TTC549 (cell line): Measurements from ENCODE around the gene DPH7.
"Not testable (repeated sequence)": the region's sequence is repeated elsewhere in the genome, so short reads cannot be mapped to it uniquely, and the experiment has no call there.

Experiments
- FAIRE-seq: peaks from 2 replicates; lab custom pipeline; 2012; peaks lifted over from hg19 to GRCh38; lab: Jason Lieb, UNC

The DPH7 gene

GRCh38 chr9:137580209-137580953 is 1.7 kb upstream of the DPH7 start:
- FAIRE-seq, result no peak

DNA sequence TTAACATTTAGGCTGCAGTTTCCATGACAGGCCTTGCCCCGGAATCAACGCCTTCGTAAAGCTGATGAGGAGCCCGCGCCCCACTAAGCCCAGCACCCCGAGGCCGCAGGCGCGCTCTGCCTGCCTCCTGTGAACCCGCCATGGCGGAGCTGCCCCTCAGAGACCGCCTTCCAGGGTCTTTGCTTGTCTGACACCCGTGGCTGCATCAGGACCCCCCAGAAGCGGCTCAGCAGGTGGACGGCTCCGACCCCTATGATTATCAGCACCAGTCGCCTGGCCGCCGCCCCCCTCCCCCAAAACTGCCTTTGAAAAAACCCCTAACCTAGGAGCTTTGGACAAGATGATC is 507 bp upstream of the DPH7 start:
- no peak for FAIRE-seq

DNA sequence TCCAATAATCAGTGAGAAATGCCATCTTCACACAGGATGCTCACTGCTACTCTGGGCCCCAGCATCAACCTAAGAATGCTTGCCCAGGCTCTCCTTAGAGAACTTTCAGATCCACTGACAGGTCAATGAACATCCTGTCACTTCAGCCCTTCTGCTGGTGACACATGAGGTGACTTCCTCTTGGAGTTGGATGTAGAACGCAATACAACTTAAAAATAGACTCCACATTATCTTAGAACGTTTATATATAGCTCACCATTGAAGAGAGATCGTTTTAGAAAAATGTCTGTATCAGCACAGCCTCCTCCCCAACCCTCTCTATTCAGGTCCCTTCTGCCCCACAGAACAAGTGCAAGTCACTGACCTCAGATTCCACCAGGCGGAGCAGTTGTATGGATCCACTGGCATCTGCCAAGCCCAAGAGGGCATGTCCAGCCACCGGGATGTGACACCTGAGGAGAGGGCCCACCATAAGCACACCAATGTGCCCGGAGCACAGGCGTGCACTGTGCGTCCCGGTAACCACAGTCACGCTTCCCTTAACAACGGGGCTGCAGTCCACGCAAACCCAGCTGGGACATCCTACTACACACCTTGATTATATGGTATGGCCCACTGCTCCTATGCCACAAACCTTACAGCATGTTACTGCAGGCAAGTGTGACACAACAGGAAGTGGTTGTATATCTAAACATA is 2.9 kb downstream of the DPH7 start:
- FAIRE-seq, result no peak

- no peak for FAIRE-seq
Measured at GRCh38 chr9:137575364-137575715, 3.4 kb downstream of the DPH7 start.

- FAIRE-seq, result no peak
Measured at GRCh38 chr9:137574192-137574591, 4.5 kb downstream of the DPH7 start.

- FAIRE-seq, result no peak
Measured at GRCh38 chr9:137570566-137570965, 8.2 kb downstream of the DPH7 start.

DNA sequence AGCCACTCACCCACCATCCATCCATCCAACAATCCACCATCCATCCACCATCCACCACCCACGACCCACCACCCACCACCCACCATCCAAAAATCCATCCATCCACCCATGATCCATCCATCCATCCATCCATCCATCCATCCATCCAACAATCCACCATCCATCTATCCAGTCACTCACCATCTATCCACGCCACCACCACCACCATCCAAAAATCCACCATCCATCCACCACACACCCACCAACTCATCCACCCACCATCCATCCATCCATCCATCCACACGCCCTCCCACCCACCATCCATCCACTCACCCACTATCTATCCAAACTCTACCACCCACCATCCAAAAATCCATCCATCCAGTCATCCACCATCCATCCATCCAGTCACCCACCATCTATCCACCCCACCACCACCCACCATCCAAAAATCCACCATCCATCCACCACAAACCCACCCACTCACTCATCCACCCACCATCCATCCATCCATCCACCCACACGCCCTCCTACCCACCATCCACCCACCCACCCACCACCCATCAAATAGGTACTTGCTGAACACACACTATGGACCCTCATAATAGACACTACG is 9.0 kb downstream of the DPH7 start:
- FAIRE-seq, result no peak

DNA sequence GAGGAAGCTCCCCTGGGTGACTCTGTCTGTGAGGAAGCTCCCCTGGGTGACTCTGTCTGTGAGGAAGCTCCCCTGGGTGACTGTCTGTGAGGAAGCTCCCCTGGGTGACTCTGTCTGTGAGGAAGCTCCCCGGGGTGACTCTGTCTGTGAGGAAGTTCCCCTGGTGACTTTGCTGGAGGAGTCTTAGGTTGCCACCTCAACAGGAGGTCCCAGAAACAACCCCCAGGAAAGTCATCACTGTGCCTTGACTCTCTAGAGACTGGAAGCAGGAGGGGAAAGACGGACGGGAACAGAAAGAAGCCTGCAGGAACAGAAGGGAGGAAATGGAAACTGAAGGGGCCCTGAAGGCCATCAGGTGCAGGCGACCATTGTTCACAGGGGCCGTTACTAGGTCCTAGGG is 10.3 kb downstream of the DPH7 start:
- FAIRE-seq, result not testable (repeated sequence)

DNA sequence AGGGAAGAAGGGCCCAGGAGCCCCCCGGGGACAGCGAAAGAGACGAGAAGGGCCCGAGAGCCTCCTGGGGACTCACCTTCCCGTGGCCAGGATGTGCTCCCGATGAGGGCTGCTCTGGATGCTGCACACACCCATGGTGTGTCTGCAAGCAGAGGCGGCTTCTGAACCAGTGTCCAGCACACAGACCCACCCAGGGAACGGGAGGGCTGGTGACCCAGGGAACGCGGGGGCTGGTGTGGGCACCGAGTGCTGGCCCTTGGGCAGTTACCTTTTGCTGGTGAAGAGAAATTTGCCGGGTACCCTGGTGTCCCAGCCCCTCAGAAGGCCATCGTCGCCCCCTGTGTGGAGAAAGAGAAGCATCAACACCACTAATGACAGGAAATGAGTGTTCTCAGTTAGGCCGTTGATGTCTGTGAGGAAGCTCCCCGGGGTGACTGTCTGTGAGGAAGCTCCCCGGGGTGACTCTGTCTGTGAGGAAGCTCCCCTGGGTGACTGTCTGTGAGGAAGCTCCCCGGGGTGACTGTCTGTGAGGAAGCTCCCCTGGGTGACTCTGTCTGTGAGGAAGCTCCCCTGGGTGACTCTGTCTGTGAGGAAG is 13.8 kb downstream of the DPH7 start:
- FAIRE-seq, result no peak

GRCh38 chr9:137564134-137564533 is 14.6 kb downstream of the DPH7 start:
- FAIRE-seq, result no peak

- FAIRE-seq, result no peak
Measured at GRCh38 chr9:137558127-137558526, 20.6 kb downstream of the DPH7 start.

GRCh38 chr9:137556069-137556838 is 22.5 kb downstream of the DPH7 start:
- FAIRE-seq, result no peak

DNA sequence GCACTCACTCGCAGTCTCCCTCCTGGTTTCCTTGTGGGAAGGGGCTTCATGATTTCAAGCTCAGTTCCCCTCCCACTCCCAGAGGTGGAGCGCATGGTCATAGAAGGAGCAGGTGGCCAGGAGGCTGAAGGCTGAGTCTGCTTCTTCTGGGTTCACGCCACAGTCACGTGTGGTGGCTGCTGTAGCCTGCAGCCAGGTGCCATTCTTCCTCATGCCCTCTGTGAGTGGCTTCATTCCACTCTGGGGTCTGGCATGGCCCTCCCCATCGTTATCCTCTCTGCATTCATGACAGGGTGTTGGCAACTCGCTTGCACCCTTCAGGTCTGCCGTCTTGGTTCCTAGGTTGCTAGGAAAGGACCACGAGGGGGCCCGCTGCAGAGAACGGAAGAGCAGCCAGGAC is 23.5 kb downstream of the DPH7 start:
- no peak for FAIRE-seq

- no peak for FAIRE-seq
Measured at GRCh38 chr9:137554349-137554748, 24.4 kb downstream of the DPH7 start.

GRCh38 chr9:137553654-137554053 is 25.1 kb downstream of the DPH7 start:
- not testable (repeated sequence) for FAIRE-seq

DNA sequence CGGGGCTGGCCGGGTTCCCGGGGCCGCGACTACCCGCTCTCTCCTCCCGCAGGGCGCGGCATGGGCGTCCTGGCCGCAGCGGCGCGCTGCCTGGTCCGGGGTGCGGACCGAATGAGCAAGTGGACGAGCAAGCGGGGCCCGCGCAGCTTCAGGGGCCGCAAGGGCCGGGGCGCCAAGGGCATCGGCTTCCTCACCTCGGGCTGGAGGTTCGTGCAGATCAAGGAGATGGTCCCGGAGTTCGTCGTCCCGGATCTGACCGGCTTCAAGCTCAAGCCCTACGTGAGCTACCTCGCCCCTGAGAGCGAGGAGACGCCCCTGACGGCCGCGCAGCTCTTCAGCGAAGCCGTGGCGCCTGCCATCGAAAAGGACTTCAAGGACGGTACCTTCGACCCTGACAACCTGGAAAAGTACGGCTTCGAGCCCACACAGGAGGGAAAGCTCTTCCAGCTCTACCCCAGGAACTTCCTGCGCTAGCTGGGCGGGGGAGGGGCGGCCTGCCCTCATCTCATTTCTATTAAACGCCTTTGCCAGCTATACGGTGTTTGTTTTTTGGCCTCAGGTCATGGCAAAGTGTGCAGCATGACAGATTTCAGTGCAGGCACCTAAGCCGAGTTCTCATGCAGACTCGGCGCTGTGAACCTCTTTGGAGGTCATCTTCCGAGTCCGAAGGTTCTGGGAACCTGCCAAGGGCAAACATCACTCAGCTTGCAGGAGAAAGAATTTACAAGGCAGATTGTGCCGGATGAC is 26.5 kb downstream of the DPH7 start:
- FAIRE-seq, result no peak

- FAIRE-seq, result no peak
Measured at GRCh38 chr9:137551264-137552021, 27.3 kb downstream of the DPH7 start, which contains the start of gene MRPL41. TSS of gene MRPL41 (plus strand) at chr9:137551879. CDS start at chr9:137552082, 203 bp downstream.

DNA sequence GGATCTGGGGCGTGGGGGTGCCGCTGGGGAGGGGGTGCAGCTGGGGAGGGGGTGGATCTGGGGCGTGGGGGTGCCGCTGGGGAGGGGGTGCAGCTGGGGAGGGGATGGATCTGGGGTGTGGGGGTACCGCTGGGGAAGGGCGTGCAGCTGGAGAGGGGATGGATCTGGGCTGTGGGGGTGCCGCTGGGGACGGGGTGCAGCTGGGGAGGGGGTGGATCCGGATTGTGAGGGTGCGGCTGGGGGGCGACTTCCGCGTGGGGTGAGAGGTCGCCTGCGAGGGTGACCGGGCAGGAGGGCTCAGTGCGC is 27.8 kb downstream of the DPH7 start:
- not testable (repeated sequence) for FAIRE-seq

DNA sequence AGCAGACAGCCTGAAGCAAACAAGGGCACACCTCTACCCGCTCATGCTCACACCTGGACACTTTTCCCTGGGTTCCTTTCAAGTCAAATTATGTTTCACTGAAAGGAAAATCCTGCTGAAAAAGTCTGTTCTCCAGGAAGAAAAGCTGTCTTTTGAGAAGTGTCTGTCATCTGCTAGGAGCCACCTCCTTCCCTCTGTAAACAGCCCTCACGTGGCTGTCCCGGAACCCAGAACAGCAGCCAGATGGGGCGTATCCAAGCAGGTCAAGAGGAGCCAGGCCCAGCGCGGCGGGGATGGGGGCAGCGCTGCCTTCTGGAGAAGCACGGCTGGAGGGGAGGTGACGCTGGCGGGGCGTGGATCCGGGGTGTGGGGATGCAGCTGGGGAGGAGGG is 28.5 kb downstream of the DPH7 start, which contains the start of gene PNPLA7:
Gene PNPLA7, minus strand, starts transcription at position 172 of the 391 bp plus-strand sequence. CDS start 205 bp downstream, outside the sequence.
- FAIRE-seq, result no peak

DNA sequence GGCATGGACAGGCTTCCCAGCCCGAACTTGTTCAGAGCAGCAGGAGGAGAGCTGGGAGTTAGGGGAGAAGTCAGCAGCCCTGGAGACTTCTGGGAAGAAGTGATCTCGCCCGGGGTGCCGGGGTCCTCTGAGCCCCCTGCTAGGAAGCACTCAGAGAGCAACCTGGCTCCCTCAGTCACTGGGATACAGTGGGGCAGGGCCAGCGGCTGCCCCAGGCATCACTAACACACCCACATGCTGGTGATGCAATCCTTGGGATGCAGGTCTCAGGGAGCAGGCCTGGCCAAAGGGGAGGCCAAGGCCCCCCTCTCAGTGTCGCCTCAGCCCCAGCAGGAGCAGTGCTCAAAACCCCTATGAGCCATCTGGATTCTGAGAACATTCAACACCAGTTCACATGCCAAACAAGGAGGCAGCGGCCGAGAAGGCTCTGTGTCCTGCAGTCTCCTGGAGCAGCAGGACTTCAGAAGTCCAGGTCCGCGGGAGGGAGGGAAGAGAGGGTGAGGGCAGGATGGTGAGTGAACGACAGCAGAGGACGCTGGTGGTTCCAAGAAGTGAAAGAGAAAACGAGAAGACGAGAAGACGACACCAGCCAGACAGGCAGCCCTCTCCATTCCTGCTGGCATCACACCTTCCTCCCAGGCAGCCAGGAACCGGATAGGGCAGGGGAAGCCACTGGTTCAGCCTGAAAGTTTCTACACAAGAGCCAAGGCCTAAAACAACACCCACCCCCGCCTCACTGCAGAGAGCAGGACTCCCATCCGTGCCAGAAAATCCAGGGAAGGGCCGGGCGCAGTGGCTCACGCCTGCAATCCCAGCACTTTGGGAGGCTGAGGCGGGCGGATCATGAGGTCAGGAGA is 30.8 kb downstream of the DPH7 start:
- FAIRE-seq, result no peak
